Measurements from ENCODE around the gene TMEM259.

- TF ChIP-seq CTCF (IDR thresholded peaks at IDR 0.05 in 2 of 3, conservative IDR thresholded peaks at IDR 0.05 in 1 of 3; ENCODE audit: borderline replicate concordance in 1 of 3, insufficient read depth in 1 of 3, low read depth in 2 of 3, low read length in 2 of 3), result no peak
- TF ChIP-seq REST (IDR thresholded peaks at IDR 0.05; ENCODE audit: low read depth), result no peak
- TF ChIP-seq POLR2A (IDR thresholded peaks at IDR 0.05; ENCODE audit: borderline replicate concordance, extremely low read depth, insufficient read depth, insufficient read length), result no peak
- TF ChIP-seq RAD21 (IDR thresholded peaks at IDR 0.05; ENCODE audit: low read depth), result no peak
- TF ChIP-seq CEBPB (IDR thresholded peaks at IDR 0.05; ENCODE audit: low read depth), result no peak
- TF ChIP-seq ZFX (IDR thresholded peaks at IDR 0.05), result no peak
- no peak for TF ChIP-seq FOSL1 (IDR thresholded peaks at IDR 0.05; ENCODE audit: low read depth)
- TF ChIP-seq SP1 (IDR thresholded peaks at IDR 0.05; ENCODE audit: low read depth), result no peak
- TF ChIP-seq SIN3A (IDR thresholded peaks at IDR 0.05; ENCODE audit: low read depth), result no peak
- no peak for TF ChIP-seq ELF1 (IDR thresholded peaks at IDR 0.05; ENCODE audit: borderline replicate concordance, low read depth)
- TF ChIP-seq EZH2 (IDR thresholded peaks at IDR 0.05), result no peak
- TF ChIP-seq POLR2AphosphoS5 (IDR thresholded peaks at IDR 0.05; ENCODE audit: low read depth, low read length), result no peak
Measured at GRCh38 chr19:1018932-1019615, 1.8 kb downstream of the TMEM259 start.

Data from HCT116 (cell line).